ENCODE results near the gene CCR5.
A peak's percentile ranks its signal among the peaks of the same experiment; 100 is the strongest.
"Not testable (repeated sequence)": the region's sequence is repeated elsewhere in the genome, so short reads cannot be mapped to it uniquely, and the experiment has no call there.

CCR5 gene

DNA sequence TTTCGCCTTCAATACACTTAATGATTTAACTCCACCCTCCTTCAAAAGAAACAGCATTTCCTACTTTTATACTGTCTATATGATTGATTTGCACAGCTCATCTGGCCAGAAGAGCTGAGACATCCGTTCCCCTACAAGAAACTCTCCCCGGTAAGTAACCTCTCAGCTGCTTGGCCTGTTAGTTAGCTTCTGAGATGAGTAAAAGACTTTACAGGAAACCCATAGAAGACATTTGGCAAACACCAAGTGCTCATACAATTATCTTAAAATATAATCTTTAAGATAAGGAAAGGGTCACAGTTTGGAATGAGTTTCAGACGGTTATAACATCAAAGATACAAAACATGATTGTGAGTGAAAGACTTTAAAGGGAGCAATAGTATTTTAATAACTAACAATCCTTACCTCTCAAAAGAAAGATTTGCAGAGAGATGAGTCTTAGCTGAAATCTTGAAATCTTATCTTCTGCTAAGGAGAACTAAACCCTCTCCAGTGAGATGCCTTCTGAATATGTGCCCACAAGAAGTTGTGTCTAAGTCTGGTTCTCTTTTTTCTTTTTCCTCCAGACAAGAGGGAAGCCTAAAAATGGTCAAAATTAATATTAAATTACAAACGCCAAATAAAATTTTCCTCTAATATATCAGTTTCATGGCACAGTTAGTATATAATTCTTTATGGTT, at the start of gene CCR5:
Gene CCR5, plus strand, starts transcription at position 108 of the 680 bp plus-strand sequence. CDS start 1,957 bp downstream, outside the sequence.
- no peak for DNase-seq (ENCODE audit: low read depth, low spot score)
- no peak within 1 kb of the TSS for H3K27ac ChIP-seq

- no peak overlapping the region for H3K27ac ChIP-seq
- DNase-seq (ENCODE audit: low read depth, low spot score) = no peak
These were observed 49.2 kb upstream of the CCR5 start for GRCh38 chr3:46321461-46322104.

DNA sequence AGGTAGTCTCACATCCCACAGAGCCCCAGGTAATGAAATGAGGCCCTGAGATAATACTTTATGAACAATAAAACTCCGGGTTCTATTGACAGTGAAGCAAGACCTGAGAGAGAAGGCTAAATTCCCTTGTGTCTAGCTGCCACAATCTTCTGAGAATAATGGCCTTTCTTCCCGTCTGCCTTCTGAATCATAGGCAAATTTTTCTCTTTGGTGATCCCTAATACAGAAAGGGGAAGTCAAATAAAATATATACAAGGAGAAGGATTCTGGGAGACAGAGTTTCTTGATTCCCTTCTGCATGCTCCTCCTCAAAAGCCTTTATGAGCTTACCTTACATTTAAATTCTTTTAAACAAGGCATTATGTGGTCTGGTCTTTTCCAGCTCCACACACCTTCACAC, 46.7 kb upstream of the CCR5 start:
- DNase-seq (ENCODE audit: low read depth, low spot score) = no peak
- H3K27ac ChIP-seq = no peak overlapping the region

- DNase-seq (ENCODE audit: low read depth, low spot score) = no peak
- peak overlapping the region; percentile 15 for H3K27ac ChIP-seq
These were observed 45.0 kb upstream of the CCR5 start for GRCh38 chr3:46325645-46326300.

DNA sequence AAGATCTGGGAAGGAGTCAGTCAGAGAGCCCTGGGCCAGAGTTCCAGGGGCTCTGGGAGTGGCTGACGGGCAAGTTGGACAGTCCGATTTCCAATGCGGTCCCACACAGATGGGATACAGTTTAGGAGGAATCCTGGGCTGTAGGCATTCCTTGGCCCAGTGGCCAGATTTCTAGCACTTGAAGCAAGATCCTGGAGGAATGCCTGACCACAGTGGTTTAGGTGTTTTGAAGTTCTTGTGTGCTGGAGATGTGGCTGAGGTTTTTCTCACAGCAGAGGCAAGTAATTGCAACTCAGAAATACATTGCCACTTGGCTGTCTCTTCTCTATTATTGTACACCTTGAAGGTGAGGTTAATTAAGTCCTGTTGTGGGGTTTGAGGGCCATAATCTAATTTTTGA, 40.1 kb upstream of the CCR5 start:
- not testable (repeated sequence) for DNase-seq (ENCODE audit: low read depth, low spot score); H3K27ac ChIP-seq

DNA sequence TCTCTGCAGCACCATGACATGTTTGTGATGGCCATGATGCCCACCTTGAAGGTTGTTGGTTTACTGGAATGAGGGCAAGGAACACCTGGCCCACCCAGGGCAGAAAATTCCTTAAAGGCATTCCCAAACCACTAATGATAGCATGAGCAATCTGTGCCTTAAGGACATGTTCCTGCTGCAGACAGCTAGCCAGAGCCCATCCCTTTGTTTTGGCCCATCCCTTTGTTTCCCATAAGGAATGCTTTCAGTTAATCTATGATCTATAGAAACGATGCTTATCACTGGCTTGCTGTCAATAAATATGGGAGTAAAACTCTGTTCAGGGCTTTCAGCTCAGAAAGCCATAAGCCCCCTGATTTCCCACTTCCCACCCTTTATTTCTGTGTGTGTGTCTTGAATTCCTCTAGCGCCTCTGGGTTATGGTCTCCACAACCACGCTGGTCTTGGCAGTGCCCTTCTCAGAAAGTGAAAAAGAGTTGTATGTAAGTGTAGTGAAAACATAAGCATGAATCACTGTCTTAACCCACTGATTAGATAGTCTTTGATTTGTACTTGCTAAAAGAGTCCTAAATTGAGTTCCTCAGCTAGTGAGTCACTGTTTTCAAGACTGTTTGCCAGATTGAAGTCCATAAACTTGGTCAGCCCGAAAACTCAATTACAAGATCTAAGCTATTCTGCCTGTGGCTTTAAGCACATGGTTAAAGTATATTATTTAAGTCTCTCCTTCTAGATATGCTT, 35.8 kb upstream of the CCR5 start:
- DNase-seq (ENCODE audit: low read depth, low spot score) = peak; percentile 33
- no peak overlapping the region for H3K27ac ChIP-seq

DNA sequence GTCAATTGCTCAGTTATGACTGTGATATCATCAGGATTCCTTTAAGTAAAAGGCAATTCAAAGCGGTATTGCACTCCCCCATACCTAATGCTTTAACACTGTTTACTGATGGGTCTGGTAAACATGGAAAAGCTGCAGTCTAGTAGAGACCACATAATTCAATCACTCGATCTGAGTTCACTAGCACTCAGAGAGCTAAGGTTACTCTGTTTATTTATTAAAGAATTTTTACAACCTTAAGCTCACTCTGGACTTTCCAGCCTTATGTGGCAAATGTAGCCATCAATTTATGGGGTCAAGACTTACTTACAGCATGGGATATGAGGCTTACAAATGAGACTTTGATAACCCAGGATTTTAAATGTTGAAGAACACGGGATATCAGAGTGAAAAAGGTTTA, 35.2 kb upstream of the CCR5 start:
- H3K27ac ChIP-seq = no peak overlapping the region
- DNase-seq (ENCODE audit: low read depth, low spot score) = no peak

- peak; percentile 41 for DNase-seq (ENCODE audit: low read depth, low spot score)
- peak overlapping the region; percentile 21 for H3K27ac ChIP-seq
These were observed 32.8 kb upstream of the CCR5 start for GRCh38 chr3:46337911-46338310.

GRCh38 chr3:46338840-46339239, 31.9 kb upstream of the CCR5 start:
- H3K27ac ChIP-seq = no peak overlapping the region
- DNase-seq (ENCODE audit: low read depth, low spot score) = no peak

DNA sequence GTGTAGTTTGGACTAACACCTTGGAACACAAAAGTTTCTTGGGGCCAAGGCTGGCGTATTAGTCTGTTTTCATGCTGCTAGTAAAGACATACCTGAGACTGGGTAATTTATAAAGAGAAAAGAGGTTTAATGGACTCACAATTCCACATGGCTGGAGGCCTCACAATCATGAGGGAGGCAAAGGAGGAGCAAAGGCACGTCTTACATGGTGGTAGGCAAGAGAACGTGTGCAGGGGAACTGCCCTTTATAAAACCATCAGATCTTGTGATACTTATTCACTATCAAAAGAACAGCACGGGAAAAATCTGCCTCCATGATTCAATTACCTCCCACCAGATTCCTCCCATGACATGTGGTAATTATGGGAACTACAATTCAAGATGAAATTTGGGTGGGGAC, 26.3 kb upstream of the CCR5 start:
- no peak for DNase-seq (ENCODE audit: low read depth, low spot score)
- H3K27ac ChIP-seq = no peak overlapping the region

- no peak for DNase-seq (ENCODE audit: low read depth, low spot score)
- H3K27ac ChIP-seq = no peak overlapping the region
These were observed 21.8 kb upstream of the CCR5 start for GRCh38 chr3:46348823-46349482.

GRCh38 chr3:46349484-46350261, 21.1 kb upstream of the CCR5 start:
- DNase-seq (ENCODE audit: low read depth, low spot score) = no peak
- no peak overlapping the region for H3K27ac ChIP-seq

DNA sequence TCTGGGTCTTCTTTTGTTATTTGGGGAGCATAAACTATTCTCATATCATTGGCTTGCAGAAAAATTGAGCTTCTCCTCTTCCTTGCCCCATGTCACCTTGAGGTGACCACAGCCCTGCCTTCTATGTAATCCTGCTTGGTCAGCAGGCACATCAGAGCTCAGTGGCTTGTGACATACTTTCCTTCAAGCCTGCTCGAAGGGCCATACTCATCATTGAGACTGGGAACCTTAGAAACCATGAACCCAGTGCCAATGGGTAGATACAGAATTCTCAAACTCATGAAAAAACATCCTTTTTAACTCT, 20.5 kb upstream of the CCR5 start:
- no peak overlapping the region for H3K27ac ChIP-seq

GRCh38 chr3:46351646-46352045, 19.1 kb upstream of the CCR5 start:
- no peak for DNase-seq (ENCODE audit: low read depth, low spot score)
- no peak overlapping the region for H3K27ac ChIP-seq

More for the DNA sequence above, 20.5 kb upstream of the CCR5 start:
- no peak for DNase-seq (ENCODE audit: low read depth, low spot score)

DNA sequence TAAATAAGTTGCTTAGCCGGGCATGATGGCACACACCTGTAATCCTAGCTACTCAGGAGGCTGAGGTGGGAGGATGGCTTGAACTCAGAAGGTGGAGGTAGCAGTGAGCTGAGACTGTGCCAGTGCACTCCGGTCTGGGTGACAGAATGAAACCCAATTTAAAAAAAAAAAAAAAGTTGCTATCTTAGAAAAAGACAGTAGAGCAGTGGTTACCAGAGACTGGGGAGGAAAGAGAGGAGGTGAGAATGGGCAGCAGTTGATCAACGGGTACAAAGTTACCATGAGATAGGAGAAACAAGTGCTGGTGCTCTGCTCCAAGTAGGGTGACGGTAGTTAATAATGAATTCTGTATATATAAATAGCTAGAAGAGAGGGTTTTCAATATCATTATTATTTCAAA, 17.7 kb upstream of the CCR5 start:
- DNase-seq (ENCODE audit: low read depth, low spot score) = no peak
- no peak overlapping the region for H3K27ac ChIP-seq

DNA sequence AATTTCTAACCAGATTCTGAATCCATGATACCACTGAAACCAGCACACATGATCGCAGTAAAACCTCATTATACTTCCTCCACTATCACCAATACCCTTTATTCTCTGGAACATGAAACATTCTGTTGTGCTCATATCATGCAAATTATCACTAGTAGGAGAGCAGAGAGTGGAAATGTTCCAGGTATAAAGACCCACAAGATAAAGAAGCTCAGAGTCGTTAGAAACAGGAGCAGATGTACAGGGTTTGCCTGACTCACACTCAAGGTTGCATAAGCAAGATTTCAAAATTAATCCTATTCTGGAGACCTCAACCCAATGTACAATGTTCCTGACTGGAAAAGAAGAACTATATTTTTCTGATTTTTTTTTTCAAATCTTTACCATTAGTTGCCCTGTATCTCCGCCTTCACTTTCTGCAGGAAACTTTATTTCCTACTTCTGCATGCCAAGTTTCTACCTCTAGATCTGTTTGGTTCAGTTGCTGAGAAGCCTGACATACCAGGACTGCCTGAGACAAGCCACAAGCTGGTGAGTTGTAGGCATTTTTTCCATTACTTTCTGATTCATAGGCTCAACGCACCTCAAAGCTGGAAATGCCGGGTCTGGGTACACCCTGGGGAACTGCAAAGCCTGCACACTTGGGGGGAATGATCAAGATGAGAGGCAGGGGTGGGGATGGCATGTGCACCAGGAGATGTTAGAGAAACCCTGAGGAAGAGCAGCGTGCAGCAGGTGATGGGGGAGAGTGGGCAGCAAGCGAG, 16.9 kb upstream of the CCR5 start, which contains the start of gene CCR2:
Gene CCR2, plus strand, starts transcription at position 465 of the 764 bp plus-strand sequence. CDS start 3,417 bp downstream, outside the sequence.
- DNase-seq (ENCODE audit: low read depth, low spot score) = no peak
- H3K27ac ChIP-seq = no peak within 1 kb of the TSS

- no peak for DNase-seq (ENCODE audit: low read depth, low spot score)
- H3K27ac ChIP-seq = no peak overlapping the region
These were observed 16.3 kb upstream of the CCR5 start for GRCh38 chr3:46354478-46354877.

DNA sequence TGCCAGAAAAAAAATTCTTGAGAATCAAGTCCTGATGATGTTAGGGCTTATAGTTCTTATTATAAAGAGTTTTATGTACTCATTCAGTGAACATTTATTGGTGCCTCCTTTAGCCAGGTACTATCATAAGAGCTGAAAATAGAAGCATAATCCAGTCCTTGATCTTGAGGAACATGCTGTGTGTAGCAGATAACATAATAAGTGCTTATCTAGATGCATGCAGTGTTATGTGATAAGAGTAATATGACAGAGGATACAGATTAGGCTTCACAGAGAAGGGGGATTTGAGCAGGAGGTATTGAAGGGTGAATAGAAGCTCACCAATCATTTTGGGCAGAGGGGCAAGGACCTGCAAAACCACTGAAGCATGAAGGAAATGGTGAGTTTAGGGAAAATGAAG, 15.8 kb upstream of the CCR5 start:
- no peak for DNase-seq (ENCODE audit: low read depth, low spot score)
- no peak overlapping the region for H3K27ac ChIP-seq

GRCh38 chr3:46356276-46356675, 14.5 kb upstream of the CCR5 start:
- no peak overlapping the region for H3K27ac ChIP-seq
- DNase-seq (ENCODE audit: low read depth, low spot score) = no peak
